Measurements from ENCODE around the gene ZNF492.

DNA sequence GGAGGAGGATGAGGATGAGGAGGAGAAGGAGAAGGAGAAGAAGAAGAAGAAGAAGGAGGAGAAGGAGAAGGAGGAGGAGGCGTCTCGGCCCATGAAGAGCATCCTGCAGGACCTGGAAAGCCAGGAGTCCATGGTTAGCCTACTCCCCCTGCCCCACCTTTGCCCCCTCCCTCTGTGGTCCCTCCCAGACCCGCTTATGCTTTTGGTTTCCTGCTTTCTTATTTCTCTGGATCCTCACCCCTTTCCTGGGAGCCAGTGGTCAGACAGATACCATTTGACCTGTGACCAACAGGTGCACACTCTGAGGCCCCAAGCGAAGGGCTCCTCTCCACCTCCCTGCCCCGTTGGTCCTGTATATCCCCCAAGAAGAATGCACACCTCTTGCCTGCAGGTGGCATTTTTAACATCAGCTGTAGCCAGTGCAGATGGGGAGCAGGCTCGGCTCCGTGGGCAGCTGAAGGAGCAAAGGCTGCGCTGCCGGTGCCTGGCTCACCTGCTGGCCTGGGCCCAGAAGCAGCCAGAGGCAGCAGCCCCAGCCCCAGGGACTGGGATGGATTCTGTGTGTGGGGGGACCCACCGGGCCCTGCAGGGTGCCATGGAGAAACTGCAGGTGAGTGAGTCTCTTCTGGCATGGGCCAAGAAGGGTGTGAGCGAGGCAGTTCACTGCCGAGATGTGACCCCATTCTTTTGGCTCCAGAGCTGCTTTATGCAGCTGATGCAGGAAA lies 32.1 kb upstream of the ZNF492 start:
- TF ChIP-seq, protein P1, sequence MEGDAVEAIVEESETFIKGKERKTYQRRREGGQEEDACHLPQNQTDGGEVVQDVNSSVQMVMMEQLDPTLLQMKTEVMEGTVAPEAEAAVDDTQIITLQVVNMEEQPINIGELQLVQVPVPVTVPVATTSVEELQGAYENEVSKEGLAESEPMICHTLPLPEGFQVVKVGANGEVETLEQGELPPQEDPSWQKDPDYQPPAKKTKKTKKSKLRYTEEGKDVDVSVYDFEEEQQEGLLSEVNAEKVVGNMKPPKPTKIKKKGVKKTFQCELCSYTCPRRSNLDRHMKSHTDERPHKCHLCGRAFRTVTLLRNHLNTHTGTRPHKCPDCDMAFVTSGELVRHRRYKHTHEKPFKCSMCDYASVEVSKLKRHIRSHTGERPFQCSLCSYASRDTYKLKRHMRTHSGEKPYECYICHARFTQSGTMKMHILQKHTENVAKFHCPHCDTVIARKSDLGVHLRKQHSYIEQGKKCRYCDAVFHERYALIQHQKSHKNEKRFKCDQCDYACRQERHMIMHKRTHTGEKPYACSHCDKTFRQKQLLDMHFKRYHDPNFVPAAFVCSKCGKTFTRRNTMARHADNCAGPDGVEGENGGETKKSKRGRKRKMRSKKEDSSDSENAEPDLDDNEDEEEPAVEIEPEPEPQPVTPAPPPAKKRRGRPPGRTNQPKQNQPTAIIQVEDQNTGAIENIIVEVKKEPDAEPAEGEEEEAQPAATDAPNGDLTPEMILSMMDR (conservative IDR thresholded peaks at IDR 0.05 in 1 of 2, IDR thresholded peaks at IDR 0.05 in 1 of 2; ENCODE audit: extremely low read depth in 1 of 2, insufficient read depth in 1 of 2, low read depth in 1 of 2, low read length in 2 of 2), result no peak
- TF ChIP-seq EZH2 (IDR thresholded peaks at IDR 0.05; ENCODE audit: borderline replicate concordance, low read length), result no peak
